SK-N-SH (cell line): ENCODE data around the gene LPXN. TPM values are rescaled to one million over a fixed set of nuclear protein-coding genes. Genes with fewer than 3 reads are reported as not detected.

Experiments
- CTCF ChIA-PET: fragments of 300-600, 350-600 bp; formaldehyde crosslinking; extraction: SDS; loops from one replicate; lab custom pipeline; 2021; lab: Yijun Ruan, JAX
- POLR2A ChIA-PET: fragments of 350-600 bp; sonication (Branson Sonifier 250); formaldehyde crosslinking; extraction: SDS; loops from one replicate; lab custom pipeline; 2020; ENCODE audit warnings: antibody characterized with exemption, inconsistent platforms; lab: Yijun Ruan, JAX
- DNase-seq: peaks from one replicate; pipeline ENCODE4 v3.0.0; 2012
- H2AFZ ChIP-seq: fragments of 200-600 bp; sonication (generic); 2 replicates; pipeline ENCODE4 v1.8.1; 2016; ENCODE audit warnings: antibody characterized with exemption, mild to moderate bottlenecking, low read depth
- H3F3A ChIP-seq: fragments of 200-600 bp; sonication (generic); replicated peaks from 2 replicates; pipeline ENCODE3; 2016; ENCODE audit warnings: antibody characterized with exemption, mild to moderate bottlenecking; ENCODE audit not compliant: insufficient read depth
- H3K27ac ChIP-seq, 2 experiments: fragments of 200-500 bp in 1 of 2; fragments of 200-600 bp in 1 of 2; sonication (Bioruptor generic) in 1 of 2; sonication (generic), shearing (Covaris generic) in 1 of 2; 2 replicates each; pipeline versions ENCODE4 v1.5.1 to v1.6.1; 2014 to 2016; ENCODE audit warnings: low read depth in 2 of 2, inconsistent platforms in 1 of 2, low read length in 1 of 2, mild to moderate bottlenecking in 1 of 2, mixed read lengths in 1 of 2
- H3K27me3 ChIP-seq: fragments of 200-600 bp; sonication (generic), shearing (Covaris generic); 2 replicates; pipeline ENCODE4 v1.6.1; 2016; ENCODE audit warnings: mixed run types; ENCODE audit not compliant: insufficient read depth
- H3K36me3 ChIP-seq, 2 experiments: fragments of 200-500 bp in 1 of 2; fragments of 200-600 bp in 1 of 2; sonication (Bioruptor generic) in 1 of 2; sonication (generic) in 1 of 2; replicated peaks in 1 of 2; 2 replicates each; pipeline versions ENCODE3 to v1.5.1; 2014 to 2016; ENCODE audit warnings: low read length in 1 of 2, mild to moderate bottlenecking in 1 of 2; ENCODE audit not compliant: insufficient read depth in 2 of 2, control insufficient read depth in 1 of 2
- H3K4me1 ChIP-seq, 2 experiments: fragments of 200-500 bp in 1 of 2; fragments of 200-600 bp in 1 of 2; sonication (Bioruptor generic) in 1 of 2; sonication (generic), shearing (Covaris generic) in 1 of 2; 2 replicates each; pipeline versions ENCODE4 v1.5.1 to v1.6.1; 2014 to 2016; ENCODE audit warnings: low read depth in 1 of 2, low read length in 1 of 2, mixed run types in 1 of 2; ENCODE audit not compliant: insufficient read depth in 2 of 2, control insufficient read depth in 1 of 2
- H3K4me2 ChIP-seq: fragments of 200-600 bp; sonication (generic), shearing (Covaris generic); 2 replicates; pipeline ENCODE4 v1.6.1; 2017; ENCODE audit warnings: mixed run types
- H3K4me3 ChIP-seq, 2 experiments: fragments of 200-500 bp in 1 of 2; fragments of 200-600 bp in 1 of 2; sonication (Bioruptor generic) in 1 of 2; sonication (generic), shearing (Covaris generic) in 1 of 2; 2 replicates each; pipeline versions ENCODE4 v1.5.1 to v1.8.1; 2014 to 2016; ENCODE audit warnings: low read depth in 2 of 2, inconsistent platforms in 1 of 2, low read length in 1 of 2, mild to moderate bottlenecking in 1 of 2, mixed read lengths in 1 of 2, moderate library complexity in 1 of 2
- H3K79me2 ChIP-seq: fragments of 200-600 bp; sonication (generic); 2 replicates; pipeline ENCODE4 v1.8.1; 2017; ENCODE audit warnings: mild to moderate bottlenecking; ENCODE audit not compliant: insufficient read depth
- H3K9ac ChIP-seq: fragments of 200-600 bp; sonication (generic); 2 replicates; pipeline ENCODE4 v1.6.1; 2017; ENCODE audit warnings: mixed run types
- H3K9me2 ChIP-seq: fragments of 200-600 bp; sonication (generic); 2 replicates; pipeline ENCODE4 v1.6.1; 2017; ENCODE audit warnings: mixed run types
- H3K9me3 ChIP-seq: fragments of 200-600 bp; sonication (generic); 2 replicates; pipeline ENCODE4 v1.6.1; 2017; ENCODE audit warnings: mixed run types, mild to moderate bottlenecking, moderate library complexity
- H4K20me1 ChIP-seq: fragments of 200-600 bp; sonication (generic); 2 replicates; pipeline ENCODE4 v1.6.1; 2017; ENCODE audit warnings: mild to moderate bottlenecking, mixed run types; ENCODE audit not compliant: insufficient read depth
- CHD2 ChIP-seq: fragments of 150-350 bp; IDR thresholded peaks from 2 replicates; pipeline ENCODE4 v1.6.1; 2018; ENCODE audit warnings: low read length; ENCODE audit not compliant: partially characterized antibody
- ELF1 ChIP-seq: IDR thresholded peaks from 2 replicates; pipeline ENCODE4 v1.4.0; 2012
- EZH2phosphoT487 ChIP-seq: fragments of 200-600 bp; sonication (generic); IDR thresholded peaks from 2 replicates; pipeline ENCODE4 v1.6.1; 2017; ENCODE audit warnings: low read depth, mixed run types, mild to moderate bottlenecking, antibody characterized with exemption, moderate library complexity, borderline replicate concordance
- FOSL2 ChIP-seq: IDR thresholded peaks from 2 replicates; pipeline ENCODE4 v1.4.0; 2012; ENCODE audit warnings: low read depth, mild to moderate bottlenecking, moderate library complexity, borderline replicate concordance
- FOXJ3 ChIP-seq: sonication (generic); formaldehyde crosslinking; IDR thresholded peaks from 2 replicates; pipeline ENCODE4 v1.5.1; 2020; ENCODE audit warnings: mild to moderate bottlenecking, missing genetic modification reagents
- FOXM1 ChIP-seq: IDR thresholded peaks from 2 replicates; pipeline ENCODE4 v1.4.0; 2012; ENCODE audit warnings: low read depth, mild to moderate bottlenecking
- GABPA ChIP-seq: IDR thresholded peaks from 2 replicates; pipeline ENCODE4 v1.4.0; 2012; ENCODE audit warnings: low read depth, mild to moderate bottlenecking
- GATA2 ChIP-seq: sonication (generic); formaldehyde crosslinking; IDR thresholded peaks from 2 replicates; pipeline ENCODE4 v1.5.0; 2020; ENCODE audit warnings: mild to moderate bottlenecking, missing genetic modification reagents
- JUND ChIP-seq: IDR thresholded peaks from 2 replicates; pipeline ENCODE4 v1.4.0; 2012
- NFIC ChIP-seq: IDR thresholded peaks from 2 replicates; pipeline ENCODE4 v1.4.0; 2012; ENCODE audit warnings: borderline replicate concordance
- NRF1 ChIP-seq: IDR thresholded peaks from 2 replicates; pipeline ENCODE4 v1.6.1; 2012; ENCODE audit warnings: low read depth, mild to moderate bottlenecking, low read length
- POLR2AphosphoS5 ChIP-seq: IDR thresholded peaks from 2 replicates; pipeline ENCODE4 v1.6.1; 2012; ENCODE audit warnings: low read depth, low read length
- RAD21 ChIP-seq: IDR thresholded peaks from 2 replicates; pipeline ENCODE4 v1.6.1; 2012; ENCODE audit warnings: mild to moderate bottlenecking, low read length
- RCOR1 ChIP-seq: fragments of 150-350 bp; IDR thresholded peaks from 2 replicates; pipeline ENCODE4 v1.6.1; 2017; ENCODE audit warnings: antibody characterized with exemption, low read length
- RFX5 ChIP-seq: IDR thresholded peaks from 2 replicates; pipeline ENCODE4 v1.6.1; 2012; ENCODE audit warnings: mild to moderate bottlenecking, improper control_type of control experiment, low read length
- RXRA ChIP-seq: IDR thresholded peaks from 2 replicates; pipeline ENCODE4 v1.4.0; 2012; ENCODE audit warnings: low read depth, mild to moderate bottlenecking, borderline replicate concordance
- SIN3A ChIP-seq: IDR thresholded peaks from 2 replicates; pipeline ENCODE4 v1.6.1; 2012; ENCODE audit warnings: low read depth, mild to moderate bottlenecking, low read length, moderate library complexity, borderline replicate concordance
- SMC3 ChIP-seq: IDR thresholded peaks from 2 replicates; pipeline ENCODE4 v1.6.1; 2012; ENCODE audit warnings: low read depth, low read length, improper control_type of control experiment
- TAF1 ChIP-seq: IDR thresholded peaks from 2 replicates; pipeline ENCODE4 v1.6.1; 2012; ENCODE audit warnings: low read depth, mild to moderate bottlenecking, low read length, moderate library complexity, borderline replicate concordance
- TEAD4 ChIP-seq: IDR thresholded peaks from 2 replicates; pipeline ENCODE4 v1.4.0; 2012; ENCODE audit warnings: mild to moderate bottlenecking, borderline replicate concordance; ENCODE audit not compliant: insufficient read depth
- YY1 ChIP-seq: IDR thresholded peaks from 2 replicates; pipeline ENCODE4 v1.4.0; 2012; ENCODE audit warnings: low read depth, mild to moderate bottlenecking
- WGBS: methylation state at CpG from one replicate; pipeline ENCODE4 v1.1.6; 2017; ENCODE audit warnings: low lambda C conversion rate; 5-methylcytosine and 5-hydroxymethylcytosine counted together
- polyA plus RNA-seq, 3 experiments: library from polyadenylated mRNA; depleted of rRNA; stranded (reverse); fragments of >200 nt; gene quantifications; 2 replicates each; pipeline ENCODE4 v1.2.3, GENCODE V29; 2012
- TF ChIP-seq, protein P1 (sequence below): IDR thresholded peaks from 2 replicates; pipeline ENCODE4; 2012
- TF ChIP-seq, protein P2 (sequence below): IDR thresholded peaks from 2 replicates; pipeline ENCODE4 v1.4.0; 2012; ENCODE audit warnings: low read depth, borderline replicate concordance
- TF ChIP-seq, protein P3 (sequence below): fragments of 150-350 bp; IDR thresholded peaks from 2 replicates; pipeline ENCODE4 v1.6.1; 2016; ENCODE audit warnings: mild to moderate bottlenecking, low read depth, low read length
- TF ChIP-seq, protein P4 (sequence below): fragments of 200-600 bp; sonication (generic); IDR thresholded peaks from 2 replicates; pipeline ENCODE4 v1.6.1; 2017; ENCODE audit warnings: antibody characterized with exemption, mild to moderate bottlenecking, moderate library complexity
- TF ChIP-seq, protein P5 (sequence below): IDR thresholded peaks from 2 replicates; pipeline ENCODE4 v1.4.0; 2012; ENCODE audit warnings: low read depth, borderline replicate concordance

Gene LPXN
- polyA plus RNA-seq, 1 of the 3 experiments (the other 2 are of a cell fraction), result 4.4 TPM

DNA sequence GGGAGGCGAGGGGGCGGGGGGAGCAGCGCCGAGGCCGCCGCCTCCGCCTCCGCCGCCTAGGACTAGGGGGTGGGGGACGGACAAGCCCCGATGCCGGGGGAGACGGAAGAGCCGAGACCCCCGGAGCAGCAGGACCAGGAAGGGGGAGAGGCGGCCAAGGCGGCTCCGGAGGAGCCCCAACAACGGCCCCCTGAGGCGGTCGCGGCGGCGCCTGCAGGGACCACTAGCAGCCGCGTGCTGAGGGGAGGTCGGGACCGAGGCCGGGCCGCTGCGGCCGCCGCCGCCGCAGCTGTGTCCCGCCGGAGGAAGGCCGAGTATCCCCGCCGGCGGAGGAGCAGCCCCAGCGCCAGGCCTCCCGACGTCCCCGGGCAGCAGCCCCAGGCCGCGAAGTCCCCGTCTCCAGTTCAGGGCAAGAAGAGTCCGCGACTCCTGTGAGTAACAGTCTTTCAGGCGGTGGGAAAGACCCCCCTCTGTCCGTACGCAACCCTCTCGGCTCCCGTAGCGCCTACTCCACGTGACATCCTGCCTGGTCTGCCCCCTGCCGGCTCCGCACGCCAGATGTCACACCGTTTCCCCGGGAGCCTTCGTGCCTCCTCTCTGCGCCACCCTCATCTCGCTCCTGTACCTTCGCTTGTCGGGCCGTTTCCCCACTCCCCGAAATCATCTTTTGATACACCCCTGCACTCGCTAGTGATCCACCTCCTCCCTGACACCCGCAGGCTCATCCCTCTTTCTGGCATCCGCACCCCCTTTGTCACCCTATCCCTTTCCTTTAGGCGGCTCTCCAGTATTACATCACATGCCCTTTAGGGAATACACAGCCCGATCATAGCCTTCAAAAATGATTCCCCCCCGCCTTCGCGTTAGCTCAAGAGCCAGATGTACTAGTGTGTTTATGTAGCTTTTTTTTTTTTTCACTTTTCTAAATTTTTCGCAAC, 3.8 kb upstream of the LPXN start:
- Histone ChIP-seq H3K9me3 (no peaks in the 10 kb centered on the region), H3K36me3 (peaks cover 9 to 11% of the 10 kb centered on the region in 2 experiments), H3K9me2 (no peaks in the 10 kb centered on the region; the same call in 1 of the 2 replicates), H3K27ac (peak overlapping the region; percentile 94 to 95), H3K4me3 (peak overlapping the region; percentile 78 to 97), H3K27me3 (no peaks in the 10 kb centered on the region), H3F3A (peaks cover 43% of the 10 kb centered on the region), H3K79me2 (peaks cover 69% of the 10 kb centered on the region), H3K4me2 (peak overlapping the region; percentile 77), H2AFZ (0 out of 2 replicates have a peak overlapping the region, but pooled peaks have one; percentile 69), H4K20me1 (peaks cover 29% of the 10 kb centered on the region), H3K9ac (peak overlapping the region; percentile 94), H3K4me1 (peaks cover 15 to 48% of the 10 kb centered on the region in 2 experiments)
- ChIA-PET POLR2A (no interaction called here), CTCF (interaction anchor here (1.0 to 4.1 kb wide), 4 partner anchors 12 to 49 kb away, joined by 4 to 26 read pairs (median 4); no protein-coding TSS in a partner anchor)
- DNase-seq, result peak; percentile 80
- 2% methylated on average over 36 of the region's 78 CpGs for WGBS
- TF ChIP-seq EZH2phosphoT487, result no peak
- no peak for TF ChIP-seq GATA2 (CRISPR knock-in tag)
- TF ChIP-seq POLR2AphosphoS5, result peak; percentile 77; the same call in 1 of the 2 replicates
- no peak for TF ChIP-seq FOXM1
- no peak for TF ChIP-seq TEAD4
- TF ChIP-seq, protein P1, sequence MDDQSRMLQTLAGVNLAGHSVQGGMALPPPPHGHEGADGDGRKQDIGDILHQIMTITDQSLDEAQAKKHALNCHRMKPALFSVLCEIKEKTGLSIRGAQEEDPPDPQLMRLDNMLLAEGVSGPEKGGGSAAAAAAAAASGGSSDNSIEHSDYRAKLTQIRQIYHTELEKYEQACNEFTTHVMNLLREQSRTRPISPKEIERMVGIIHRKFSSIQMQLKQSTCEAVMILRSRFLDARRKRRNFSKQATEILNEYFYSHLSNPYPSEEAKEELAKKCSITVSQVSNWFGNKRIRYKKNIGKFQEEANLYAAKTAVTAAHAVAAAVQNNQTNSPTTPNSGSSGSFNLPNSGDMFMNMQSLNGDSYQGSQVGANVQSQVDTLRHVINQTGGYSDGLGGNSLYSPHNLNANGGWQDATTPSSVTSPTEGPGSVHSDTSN, result no peak; the same call in 1 of the 2 replicates
- peak; percentile 25; the same call in 1 of the 2 replicates for TF ChIP-seq SMC3
- TF ChIP-seq, protein P2, sequence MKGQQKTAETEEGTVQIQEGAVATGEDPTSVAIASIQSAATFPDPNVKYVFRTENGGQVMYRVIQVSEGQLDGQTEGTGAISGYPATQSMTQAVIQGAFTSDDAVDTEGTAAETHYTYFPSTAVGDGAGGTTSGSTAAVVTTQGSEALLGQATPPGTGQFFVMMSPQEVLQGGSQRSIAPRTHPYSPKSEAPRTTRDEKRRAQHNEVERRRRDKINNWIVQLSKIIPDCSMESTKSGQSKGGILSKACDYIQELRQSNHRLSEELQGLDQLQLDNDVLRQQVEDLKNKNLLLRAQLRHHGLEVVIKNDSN, result peak; percentile 97
- no peak for TF ChIP-seq GABPA
- TF ChIP-seq, protein P3, sequence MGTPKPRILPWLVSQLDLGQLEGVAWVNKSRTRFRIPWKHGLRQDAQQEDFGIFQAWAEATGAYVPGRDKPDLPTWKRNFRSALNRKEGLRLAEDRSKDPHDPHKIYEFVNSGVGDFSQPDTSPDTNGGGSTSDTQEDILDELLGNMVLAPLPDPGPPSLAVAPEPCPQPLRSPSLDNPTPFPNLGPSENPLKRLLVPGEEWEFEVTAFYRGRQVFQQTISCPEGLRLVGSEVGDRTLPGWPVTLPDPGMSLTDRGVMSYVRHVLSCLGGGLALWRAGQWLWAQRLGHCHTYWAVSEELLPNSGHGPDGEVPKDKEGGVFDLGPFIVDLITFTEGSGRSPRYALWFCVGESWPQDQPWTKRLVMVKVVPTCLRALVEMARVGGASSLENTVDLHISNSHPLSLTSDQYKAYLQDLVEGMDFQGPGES, result no peak
- TF ChIP-seq, protein P4, sequence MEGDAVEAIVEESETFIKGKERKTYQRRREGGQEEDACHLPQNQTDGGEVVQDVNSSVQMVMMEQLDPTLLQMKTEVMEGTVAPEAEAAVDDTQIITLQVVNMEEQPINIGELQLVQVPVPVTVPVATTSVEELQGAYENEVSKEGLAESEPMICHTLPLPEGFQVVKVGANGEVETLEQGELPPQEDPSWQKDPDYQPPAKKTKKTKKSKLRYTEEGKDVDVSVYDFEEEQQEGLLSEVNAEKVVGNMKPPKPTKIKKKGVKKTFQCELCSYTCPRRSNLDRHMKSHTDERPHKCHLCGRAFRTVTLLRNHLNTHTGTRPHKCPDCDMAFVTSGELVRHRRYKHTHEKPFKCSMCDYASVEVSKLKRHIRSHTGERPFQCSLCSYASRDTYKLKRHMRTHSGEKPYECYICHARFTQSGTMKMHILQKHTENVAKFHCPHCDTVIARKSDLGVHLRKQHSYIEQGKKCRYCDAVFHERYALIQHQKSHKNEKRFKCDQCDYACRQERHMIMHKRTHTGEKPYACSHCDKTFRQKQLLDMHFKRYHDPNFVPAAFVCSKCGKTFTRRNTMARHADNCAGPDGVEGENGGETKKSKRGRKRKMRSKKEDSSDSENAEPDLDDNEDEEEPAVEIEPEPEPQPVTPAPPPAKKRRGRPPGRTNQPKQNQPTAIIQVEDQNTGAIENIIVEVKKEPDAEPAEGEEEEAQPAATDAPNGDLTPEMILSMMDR, result peak; percentile 76
- no peak for TF ChIP-seq RFX5
- TF ChIP-seq RAD21, result 0 out of 2 replicates have a peak, but pooled peaks have one; percentile 3
- no peak for TF ChIP-seq FOXJ3 (CRISPR knock-in tag)
- TF ChIP-seq SIN3A, result peak; percentile 99
- no peak for TF ChIP-seq RXRA
- TF ChIP-seq FOSL2, result no peak
- no peak for TF ChIP-seq RCOR1
- TF ChIP-seq JUND, result no peak
- peak; percentile 80 for TF ChIP-seq CHD2
- TF ChIP-seq NFIC, result no peak
- no peak for TF ChIP-seq ELF1
- no peak for TF ChIP-seq NRF1
- TF ChIP-seq, protein P5, sequence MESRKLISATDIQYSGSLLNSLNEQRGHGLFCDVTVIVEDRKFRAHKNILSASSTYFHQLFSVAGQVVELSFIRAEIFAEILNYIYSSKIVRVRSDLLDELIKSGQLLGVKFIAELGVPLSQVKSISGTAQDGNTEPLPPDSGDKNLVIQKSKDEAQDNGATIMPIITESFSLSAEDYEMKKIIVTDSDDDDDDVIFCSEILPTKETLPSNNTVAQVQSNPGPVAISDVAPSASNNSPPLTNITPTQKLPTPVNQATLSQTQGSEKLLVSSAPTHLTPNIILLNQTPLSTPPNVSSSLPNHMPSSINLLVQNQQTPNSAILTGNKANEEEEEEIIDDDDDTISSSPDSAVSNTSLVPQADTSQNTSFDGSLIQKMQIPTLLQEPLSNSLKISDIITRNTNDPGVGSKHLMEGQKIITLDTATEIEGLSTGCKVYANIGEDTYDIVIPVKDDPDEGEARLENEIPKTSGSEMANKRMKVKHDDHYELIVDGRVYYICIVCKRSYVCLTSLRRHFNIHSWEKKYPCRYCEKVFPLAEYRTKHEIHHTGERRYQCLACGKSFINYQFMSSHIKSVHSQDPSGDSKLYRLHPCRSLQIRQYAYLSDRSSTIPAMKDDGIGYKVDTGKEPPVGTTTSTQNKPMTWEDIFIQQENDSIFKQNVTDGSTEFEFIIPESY, result no peak
- TF ChIP-seq YY1, result no peak
- TF ChIP-seq TAF1, result peak; percentile 75; the same call in 1 of the 2 replicates
